ENCODE data around the gene AGBL4.

DNA sequence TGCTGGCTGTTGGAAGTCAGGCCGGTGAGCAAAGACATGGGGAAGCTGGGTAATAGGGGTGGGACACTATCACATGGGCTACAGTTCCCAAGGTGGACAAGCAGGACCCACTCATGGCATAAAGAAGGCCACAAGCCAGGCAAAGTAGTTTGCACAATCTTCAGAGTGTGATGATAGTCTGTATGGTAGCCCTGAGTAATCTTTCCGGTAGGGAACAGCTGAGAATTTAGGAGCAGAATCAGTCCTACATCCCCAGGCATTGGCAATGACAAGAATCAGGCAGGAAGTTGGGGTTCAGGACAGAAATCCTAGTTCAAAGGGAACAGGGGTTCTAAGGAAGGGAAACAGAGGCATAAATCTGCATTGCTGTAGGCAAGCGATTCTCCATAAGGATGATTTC lies 1527.8 kb downstream of the AGBL4 start:
- TF ChIP-seq, protein P1, sequence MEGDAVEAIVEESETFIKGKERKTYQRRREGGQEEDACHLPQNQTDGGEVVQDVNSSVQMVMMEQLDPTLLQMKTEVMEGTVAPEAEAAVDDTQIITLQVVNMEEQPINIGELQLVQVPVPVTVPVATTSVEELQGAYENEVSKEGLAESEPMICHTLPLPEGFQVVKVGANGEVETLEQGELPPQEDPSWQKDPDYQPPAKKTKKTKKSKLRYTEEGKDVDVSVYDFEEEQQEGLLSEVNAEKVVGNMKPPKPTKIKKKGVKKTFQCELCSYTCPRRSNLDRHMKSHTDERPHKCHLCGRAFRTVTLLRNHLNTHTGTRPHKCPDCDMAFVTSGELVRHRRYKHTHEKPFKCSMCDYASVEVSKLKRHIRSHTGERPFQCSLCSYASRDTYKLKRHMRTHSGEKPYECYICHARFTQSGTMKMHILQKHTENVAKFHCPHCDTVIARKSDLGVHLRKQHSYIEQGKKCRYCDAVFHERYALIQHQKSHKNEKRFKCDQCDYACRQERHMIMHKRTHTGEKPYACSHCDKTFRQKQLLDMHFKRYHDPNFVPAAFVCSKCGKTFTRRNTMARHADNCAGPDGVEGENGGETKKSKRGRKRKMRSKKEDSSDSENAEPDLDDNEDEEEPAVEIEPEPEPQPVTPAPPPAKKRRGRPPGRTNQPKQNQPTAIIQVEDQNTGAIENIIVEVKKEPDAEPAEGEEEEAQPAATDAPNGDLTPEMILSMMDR (IDR thresholded peaks at IDR 0.05 in 4 of 5, conservative IDR thresholded peaks at IDR 0.05 in 1 of 5): no peak
- TF ChIP-seq POLR2A (IDR thresholded peaks at IDR 0.05): no peak
